HepG2 (cell line): Measurements from ENCODE around the gene DNMBP. TPM values are rescaled to one million over a fixed set of nuclear protein-coding genes. Genes with fewer than 3 reads are reported as not detected.

ENCODE experiments used
- ATAC-seq: fragments of 200-7000 bp; cut with Tn5 transposase; 3 replicates; pipeline ENCODE4 v1.9.1; 2020; ENCODE audit warnings: mild to moderate bottlenecking, moderate library complexity
- BruUV-seq: library from RNA; stranded (reverse); fragments of 400-500 nt; replicated peaks from 2 replicates; lab custom pipeline; 2021; lab: Mats Ljungman, UMichigan
- CTCF ChIA-PET: fragments of 300-600 bp; formaldehyde crosslinking; extraction: SDS; loops from one replicate; lab custom pipeline; 2021; ENCODE audit warnings: low total read pairs, inconsistent platforms, low intra/inter-chr PET ratio; lab: Yijun Ruan, JAX
- POLR2A ChIA-PET: fragments of 350-600 bp; sonication (Branson Sonifier 250); formaldehyde crosslinking; loops from one replicate; lab custom pipeline; 2020; ENCODE audit warnings: antibody characterized with exemption, inconsistent platforms; lab: Yijun Ruan, JAX
- DNase-seq: peaks from one replicate; pipeline ENCODE4 v3.0.0-alpha.2; 2015; ENCODE audit warnings: low spot score
- FAIRE-seq: peaks from 3 replicates; lab custom pipeline; 2011; peaks lifted over from hg19 to GRCh38; lab: Jason Lieb, UNC
- H2AFZ ChIP-seq: one replicate; pipeline ENCODE4 v1.6.1; 2011; ENCODE audit warnings: low read length, inconsistent platforms
- H3K27ac ChIP-seq: fragments of 300-600 bp; 3 replicates; pipeline ENCODE4 v1.8.0; 2011; ENCODE audit warnings: mixed run types, mild to moderate bottlenecking, mixed read lengths, low read length, inconsistent platforms; ENCODE audit not compliant: insufficient read depth; ENCODE audit errors: extremely low read length
- H3K27me3 ChIP-seq, 2 experiments: fragments of 200-600 bp in 1 of 2; 2 replicates in 1 of 2; 3 replicates in 1 of 2; pipeline versions ENCODE4 v1.6.0 to v1.8.0; 2011; ENCODE audit warnings: low read length in 2 of 2, mild to moderate bottlenecking in 2 of 2, moderate library complexity in 2 of 2, inconsistent platforms in 1 of 2; ENCODE audit not compliant: insufficient read depth in 2 of 2, control insufficient read depth in 1 of 2
- H3K36me3 ChIP-seq, 2 experiments: fragments of 200-600 bp in 1 of 2; replicated peaks in 1 of 2; 2 replicates in 1 of 2; 3 replicates in 1 of 2; pipeline versions ENCODE4 v1.5.1 to v1.8.0; 2011; ENCODE audit warnings: low read length in 2 of 2, inconsistent platforms in 1 of 2; ENCODE audit not compliant: insufficient read depth in 2 of 2, control insufficient read depth in 1 of 2
- H3K4me1 ChIP-seq: 2 replicates; pipeline ENCODE4 v1.5.1; 2012; ENCODE audit warnings: low read length, inconsistent platforms; ENCODE audit not compliant: insufficient read depth
- H3K4me2 ChIP-seq: 2 replicates; pipeline ENCODE4 v1.6.0; 2011; ENCODE audit warnings: low read depth, low read length, inconsistent platforms
- H3K4me3 ChIP-seq, 3 experiments: fragments of 200-600 bp in 1 of 3; sonication (generic), shearing (Covaris generic) in 1 of 3; replicated peaks in 1 of 3; 2 replicates each; pipeline ENCODE4 v1.5.1; 2011 to 2016; ENCODE audit warnings: low read length in 3 of 3, inconsistent platforms in 2 of 3, low read depth in 2 of 3, mild to moderate bottlenecking in 2 of 3, control low read depth in 1 of 3, mixed read lengths in 1 of 3; ENCODE audit not compliant: insufficient read depth in 1 of 3
- H3K79me2 ChIP-seq: one replicate; pipeline ENCODE4 v1.6.1; 2011; ENCODE audit warnings: low read length, inconsistent platforms; ENCODE audit not compliant: insufficient read depth
- H3K9ac ChIP-seq: 2 replicates; pipeline ENCODE4 v1.6.0; 2011; ENCODE audit warnings: mild to moderate bottlenecking, low read depth, low read length, inconsistent platforms; ENCODE audit not compliant: insufficient read depth
- H3K9me3 ChIP-seq: 2 replicates; pipeline ENCODE4 v1.5.1; 2012; ENCODE audit warnings: mild to moderate bottlenecking, low read length
- H4K20me1 ChIP-seq: 2 replicates; pipeline ENCODE4 v1.6.0; 2011; ENCODE audit warnings: inconsistent platforms, mild to moderate bottlenecking, low read length, moderate library complexity; ENCODE audit not compliant: insufficient read depth
- GATAD1 ChIP-seq: IDR thresholded peaks from 2 replicates; pipeline ENCODE4 v1.6.1; 2016; ENCODE audit warnings: missing genetic modification reagents, missing compliant biosample characterization
- HNF4A ChIP-seq: sonication (generic); formaldehyde crosslinking; IDR thresholded peaks from 2 replicates; pipeline ENCODE4 v1.4.0; 2020; ENCODE audit warnings: missing genetic modification reagents
- PAX8 ChIP-seq: sonication (generic); formaldehyde crosslinking; IDR thresholded peaks from 2 replicates; pipeline ENCODE4 v1.8.0; 2022; ENCODE audit warnings: mild to moderate bottlenecking, missing genetic modification reagents, borderline replicate concordance
- THAP11 ChIP-seq: IDR thresholded peaks from 2 replicates; pipeline ENCODE4 v1.6.1; 2016; ENCODE audit warnings: missing biosample characterization, missing genetic modification reagents
- ZNF264 ChIP-seq: sonication (generic); formaldehyde crosslinking; IDR thresholded peaks from 2 replicates; pipeline ENCODE4 v1.4.0; 2020; ENCODE audit warnings: missing genetic modification reagents
- ZSCAN22 ChIP-seq: sonication (generic); formaldehyde crosslinking; IDR thresholded peaks from 2 replicates; pipeline ENCODE4 v1.4.0; 2020; ENCODE audit warnings: mild to moderate bottlenecking, missing genetic modification reagents
- WGBS: methylation state at CpG from one replicate; pipeline ENCODE4 v1.1.6; 2017; ENCODE audit warnings: low lambda C conversion rate; 5-methylcytosine and 5-hydroxymethylcytosine counted together
- in situ Hi-C: cut with HindIII; loops from 2 replicates; pipeline ENCODE4 v1.10.0; 2017; ENCODE audit warnings: low pct_unique_long_range_greater_than_20kb; ENCODE audit not compliant: extremely low pct_ligation_motif_present
- intact Hi-C: fragments of 100-400 bp; cut with micrococcal nuclease; formaldehyde crosslinking; loops from one replicate; pipeline ENCODE4 v1.10.0; 2022; ENCODE audit not compliant: unreplicated experiment
- polyA plus RNA-seq, 8 experiments: library from polyadenylated mRNA; depleted of rRNA in 3 of 8; stranded (reverse) in 7 of 8; unstranded in 1 of 8; fragments of >200 nt; fragmentation: Illumina TruSeq in 4 of 8; extraction: Trizol in 4 of 8; gene quantifications; 2 replicates each; pipeline versions ENCODE4 v1.2.1 to v1.2.3, GENCODE V29; 2011 to 2016; ENCODE audit warnings: low read depth in 4 of 8, missing spikeins in 1 of 8, mixed read lengths in 1 of 8; ENCODE audit not compliant: insufficient read depth in 1 of 8
- total RNA-seq, 5 experiments: library from RNA; depleted of rRNA; stranded (reverse); fragments of >200 nt; fragmentation: Illumina TruSeq; extraction: Trizol; gene quantifications; 2 replicates each; pipeline ENCODE4 v1.2.3, GENCODE V29; 2016; ENCODE audit warnings: low read depth in 1 of 5
- TF ChIP-seq, protein P1 (sequence below): sonication (generic); formaldehyde crosslinking; IDR thresholded peaks from 2 replicates; pipeline ENCODE4 v1.5.0; 2020; ENCODE audit warnings: missing genetic modification reagents
- TF ChIP-seq, protein P2 (sequence below): sonication (generic); formaldehyde crosslinking; IDR thresholded peaks from 2 replicates; pipeline ENCODE4 v1.5.1; 2020; ENCODE audit warnings: missing genetic modification reagents, mild to moderate bottlenecking, borderline replicate concordance
- TF ChIP-seq, protein P3 (sequence below): IDR thresholded peaks from 2 replicates; pipeline ENCODE4 v1.6.1; 2016; ENCODE audit warnings: low read depth, control low read depth

The DNMBP gene
- total and polyA plus RNA-seq, 2 of the 13 experiments (the other 11 are each of a cell fraction or from before 2014, with no cell fraction given): 3.6 to 6.3 TPM

DNA sequence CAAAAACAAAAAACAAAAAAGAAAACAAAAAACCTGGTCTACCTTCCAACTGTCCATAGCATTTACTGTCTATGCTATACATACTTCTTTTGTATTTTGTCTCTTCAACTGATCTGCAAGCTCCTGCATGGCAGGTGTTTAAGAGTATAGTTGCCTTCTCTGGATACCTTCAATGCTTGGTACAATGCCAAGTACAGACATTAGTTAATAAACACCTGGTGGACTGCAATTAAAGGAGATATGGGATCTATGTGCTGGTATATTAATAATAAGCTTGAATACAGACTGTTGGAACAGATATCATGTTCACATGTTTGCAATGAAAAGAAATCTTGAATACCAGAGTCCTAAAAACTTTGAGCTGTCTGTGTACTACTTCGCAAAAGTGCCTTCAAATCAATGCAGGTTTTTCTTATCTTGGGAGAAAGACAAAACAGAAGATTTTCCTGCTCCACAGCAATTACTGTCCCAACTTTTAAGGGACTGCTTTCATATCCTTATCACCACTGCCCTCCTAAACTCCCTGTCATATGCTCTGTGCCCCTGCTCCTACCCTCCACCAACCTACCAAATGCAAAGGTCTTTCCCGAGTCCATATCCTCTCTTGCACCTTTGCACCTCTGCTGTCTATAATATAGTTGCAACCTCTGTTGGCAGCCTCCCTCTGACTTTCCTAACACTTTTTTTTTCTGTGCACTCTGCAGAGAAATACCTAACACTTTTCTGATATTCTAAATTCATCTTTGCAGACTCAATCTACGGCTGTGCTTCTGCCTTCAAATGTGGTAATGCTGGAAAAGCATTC is 85.1 kb downstream of the DNMBP start:
- WGBS: 59% methylated on average over 3 of the region's 3 CpGs
- TF ChIP-seq, protein P1, sequence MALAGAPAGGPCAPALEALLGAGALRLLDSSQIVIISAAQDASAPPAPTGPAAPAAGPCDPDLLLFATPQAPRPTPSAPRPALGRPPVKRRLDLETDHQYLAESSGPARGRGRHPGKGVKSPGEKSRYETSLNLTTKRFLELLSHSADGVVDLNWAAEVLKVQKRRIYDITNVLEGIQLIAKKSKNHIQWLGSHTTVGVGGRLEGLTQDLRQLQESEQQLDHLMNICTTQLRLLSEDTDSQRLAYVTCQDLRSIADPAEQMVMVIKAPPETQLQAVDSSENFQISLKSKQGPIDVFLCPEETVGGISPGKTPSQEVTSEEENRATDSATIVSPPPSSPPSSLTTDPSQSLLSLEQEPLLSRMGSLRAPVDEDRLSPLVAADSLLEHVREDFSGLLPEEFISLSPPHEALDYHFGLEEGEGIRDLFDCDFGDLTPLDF (CRISPR knock-in tag): no peak
- TF ChIP-seq PAX8 (no peak), GATAD1 (CRISPR knock-in tag) (no peak), ZSCAN22 (CRISPR knock-in tag) (peak; percentile 86), ZNF264 (CRISPR knock-in tag) (no peak), HNF4A (CRISPR knock-in tag) (0 out of 2 replicates have a peak, but pooled peaks have one; percentile 29), THAP11 (no peak)
- TF ChIP-seq, protein P2, sequence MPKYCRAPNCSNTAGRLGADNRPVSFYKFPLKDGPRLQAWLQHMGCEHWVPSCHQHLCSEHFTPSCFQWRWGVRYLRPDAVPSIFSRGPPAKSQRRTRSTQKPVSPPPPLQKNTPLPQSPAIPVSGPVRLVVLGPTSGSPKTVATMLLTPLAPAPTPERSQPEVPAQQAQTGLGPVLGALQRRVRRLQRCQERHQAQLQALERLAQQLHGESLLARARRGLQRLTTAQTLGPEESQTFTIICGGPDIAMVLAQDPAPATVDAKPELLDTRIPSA (CRISPR knock-in tag): no peak
- TF ChIP-seq, protein P3, sequence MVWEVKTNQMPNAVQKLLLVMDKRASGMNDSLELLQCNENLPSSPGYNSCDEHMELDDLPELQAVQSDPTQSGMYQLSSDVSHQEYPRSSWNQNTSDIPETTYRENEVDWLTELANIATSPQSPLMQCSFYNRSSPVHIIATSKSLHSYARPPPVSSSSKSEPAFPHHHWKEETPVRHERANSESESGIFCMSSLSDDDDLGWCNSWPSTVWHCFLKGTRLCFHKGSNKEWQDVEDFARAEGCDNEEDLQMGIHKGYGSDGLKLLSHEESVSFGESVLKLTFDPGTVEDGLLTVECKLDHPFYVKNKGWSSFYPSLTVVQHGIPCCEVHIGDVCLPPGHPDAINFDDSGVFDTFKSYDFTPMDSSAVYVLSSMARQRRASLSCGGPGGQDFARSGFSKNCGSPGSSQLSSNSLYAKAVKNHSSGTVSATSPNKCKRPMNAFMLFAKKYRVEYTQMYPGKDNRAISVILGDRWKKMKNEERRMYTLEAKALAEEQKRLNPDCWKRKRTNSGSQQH (CRISPR knock-in tag): no peak
- H3K4me3 ChIP-seq: peak overlapping the region in 1 of 3 experiments; percentile 7; a peak in 1 of 6 replicates
- BruUV-seq: no TSS peak
- no peaks in the 10 kb centered on the region for H4K20me1 ChIP-seq
- H3K9me3 ChIP-seq: no peaks in the 10 kb centered on the region
- H2AFZ ChIP-seq: no peak overlapping the region
- in situ Hi-C loops (no loop called here), intact Hi-C loops (loop anchor here (5.0 kb wide), 1 partner anchor 67 kb away; no protein-coding TSS in a partner anchor)
- CTCF ChIA-PET: no interaction called here
- 0 out of 5 replicates have a peak, but pooled peaks cover 3% of the 10 kb centered on the region in 2 experiments for H3K36me3 ChIP-seq
- DNase-seq (no peak), FAIRE-seq (no peak), ATAC-seq (peak; percentile 57)
- no peak overlapping the region for H3K9ac ChIP-seq
- H3K4me2 ChIP-seq: peak overlapping the region; percentile 25; the same call in 1 of the 2 replicates
- H3K79me2 ChIP-seq: peaks cover 45% of the 10 kb centered on the region
- POLR2A ChIA-PET: no interaction called here
- no peak overlapping the region for H3K27ac ChIP-seq
- no peaks in the 10 kb centered on the region for H3K27me3 ChIP-seq
- H3K4me1 ChIP-seq: peaks cover 67% of the 10 kb centered on the region
